GM19240 (cell line): ENCODE measurements around the gene CTNNBIP1.
"Not testable (repeated sequence)": the region's sequence is repeated elsewhere in the genome, so short reads cannot be mapped to it uniquely, and the experiment has no call there.

Source experiments
- DNase-seq: peaks from one replicate; pipeline ENCODE4 v3.0.0; 2011; ENCODE audit warnings: low spot score; ENCODE audit not compliant: insufficient read length

CTNNBIP1 gene

GRCh38 chr1:9808459-9808858 is 101.6 kb downstream of the CTNNBIP1 start:
- no peak for DNase-seq

- DNase-seq, result no peak
These were observed 102.5 kb downstream of the CTNNBIP1 start for GRCh38 chr1:9807541-9807940.

DNA sequence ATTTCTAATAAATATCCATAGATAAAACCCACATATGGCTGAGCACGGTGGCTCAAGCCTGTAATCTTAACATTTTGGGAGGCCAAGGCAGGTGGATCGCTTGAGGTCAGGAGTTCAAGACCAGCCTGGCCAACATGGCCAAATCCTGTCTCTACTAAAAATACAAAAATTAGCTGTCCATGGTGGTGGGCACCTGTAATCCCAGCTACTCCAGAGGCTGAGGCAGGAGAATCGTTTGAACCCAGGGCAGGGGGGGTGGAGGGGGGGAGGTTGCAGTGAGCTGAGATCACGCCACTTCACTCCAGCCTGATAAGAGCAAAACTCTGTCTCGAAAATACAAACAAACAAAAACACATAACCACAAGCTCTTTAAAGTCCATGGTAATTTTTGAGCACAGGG is 104.1 kb downstream of the CTNNBIP1 start:
- DNase-seq, result not testable (repeated sequence)

- DNase-seq, result no peak
These were observed 105.0 kb downstream of the CTNNBIP1 start for GRCh38 chr1:9805006-9805508.

GRCh38 chr1:9803003-9803918 is 106.8 kb downstream of the CTNNBIP1 start:
- not testable (repeated sequence) for DNase-seq

DNA sequence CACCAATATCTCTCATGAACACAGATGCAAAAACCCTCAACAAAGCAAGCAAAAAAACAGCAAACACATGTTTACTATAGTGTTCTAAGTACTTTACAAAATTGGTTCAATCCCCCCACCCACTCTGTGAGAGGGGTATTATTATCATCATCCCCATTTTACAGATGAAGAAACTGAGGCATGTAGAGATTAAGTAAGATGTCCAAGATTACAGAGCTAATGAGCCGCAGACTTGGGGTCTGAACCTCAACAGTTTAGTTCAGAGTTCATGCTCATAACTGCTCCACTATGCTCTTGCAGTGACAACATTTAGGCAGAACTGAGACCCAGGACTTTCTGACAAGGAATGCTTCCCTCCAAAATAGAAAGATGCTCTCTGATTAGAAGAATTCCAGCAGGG is 108.2 kb downstream of the CTNNBIP1 start:
- DNase-seq, result no peak
